Gastrocnemius medialis (tissue), 4 donors: ENCODE data around the gene PRDM16. TPM values are rescaled to one million over a fixed set of nuclear protein-coding genes. Genes with fewer than 3 reads are reported as not detected.
A peak's percentile ranks its signal among the peaks of the same experiment; 100 is the strongest.

Experiments used
- ATAC-seq, 2 donors: fragments of 150-250 bp; one replicate each; pipeline ENCODE4 v1.9.1; 2016
- DNase-seq, 2 donors: peaks; one replicate each; pipeline ENCODE4 v3.0.0-alpha.2; 2019
- H3K27ac ChIP-seq, 4 donors: fragments of 200-600 bp; sonication (generic); 1 replicate in 1 of 4; 2 replicates in 3 of 4; pipeline ENCODE4 v1.5.1; 2016 to 2018; ENCODE audit warnings: mild to moderate bottlenecking in 2 of 4, moderate library complexity in 1 of 4
- H3K27me3 ChIP-seq, 3 donors: fragments of 200-600 bp; sonication (generic) in 2 of 3; 1 replicate in 1 of 3; 2 replicates in 2 of 3; pipeline versions ENCODE4 v1.5.1 to v1.6.0; 2016 to 2019; ENCODE audit warnings: mild to moderate bottlenecking in 1 of 3, moderate library complexity in 1 of 3
- H3K36me3 ChIP-seq, 2 donors: fragments of 200-600 bp; sonication (generic) in 1 of 2; one replicate each; pipeline ENCODE4 v1.5.1; 2017 to 2018
- H3K4me1 ChIP-seq, 2 donors: fragments of 200-600 bp; sonication (generic) in 1 of 2; one replicate each; pipeline ENCODE4 v1.5.1; 2016 to 2017; ENCODE audit warnings: mild to moderate bottlenecking in 2 of 2
- H3K4me3 ChIP-seq, 4 donors: fragments of 200-600 bp; sonication (generic) in 3 of 4; 1 replicate in 1 of 4; 2 replicates in 3 of 4; pipeline ENCODE4 v1.5.1; 2016 to 2019; ENCODE audit warnings: mild to moderate bottlenecking in 2 of 4
- H3K9me3 ChIP-seq, 3 donors: fragments of 200-600 bp; sonication (generic) in 2 of 3; 1 replicate in 1 of 3; 2 replicates in 2 of 3; pipeline ENCODE4 v1.5.1; 2016 to 2019
- CTCF ChIP-seq, 5 experiments: fragments of 450-650 bp in 3 of 5; fragments of 200-600 bp in 2 of 5; sonication (generic) in 2 of 5; IDR thresholded peaks in 4 of 5; conservative IDR thresholded peaks in 1 of 5; 1 replicate in 4 of 5; 2 replicates in 1 of 5; pipeline ENCODE4 v1.5.1; 2016 to 2019; ENCODE audit warnings: antibody characterized with exemption in 5 of 5, mild to moderate bottlenecking in 3 of 5, moderate library complexity in 3 of 5
- POLR2A ChIP-seq, 2 donors: fragments of 450-650 bp; IDR thresholded peaks; one replicate each; pipeline ENCODE4 v1.6.1; 2017; ENCODE audit warnings: antibody characterized with exemption in 2 of 2, mild to moderate bottlenecking in 2 of 2, moderate library complexity in 2 of 2
- in situ Hi-C, 4 donors: fragments of 200-750 bp; cut with MboI; loops; one replicate each; pipeline versions ENCODE4 v1.15.0 to v1.8.0; 2017; ENCODE audit warnings: low sequenced_read_pairs in 4 of 4
- intact Hi-C: fragments of 100-400 bp; cut with DNase I; formaldehyde crosslinking; loops from one replicate; pipeline ENCODE4 v1.15.1; 2023; ENCODE audit warnings: low total_unique reads
- total RNA-seq, 4 donors: library from RNA; depleted of rRNA; stranded (reverse); fragments of >200 nt; gene quantifications; one replicate each; pipeline versions ENCODE4 v1.1.0 to v1.2.3, GENCODE V29; 2016

Gene PRDM16
- total RNA-seq, 4 donors from 2014 or later, result 0.03 to 0.19 (median 0.17) TPM

DNA sequence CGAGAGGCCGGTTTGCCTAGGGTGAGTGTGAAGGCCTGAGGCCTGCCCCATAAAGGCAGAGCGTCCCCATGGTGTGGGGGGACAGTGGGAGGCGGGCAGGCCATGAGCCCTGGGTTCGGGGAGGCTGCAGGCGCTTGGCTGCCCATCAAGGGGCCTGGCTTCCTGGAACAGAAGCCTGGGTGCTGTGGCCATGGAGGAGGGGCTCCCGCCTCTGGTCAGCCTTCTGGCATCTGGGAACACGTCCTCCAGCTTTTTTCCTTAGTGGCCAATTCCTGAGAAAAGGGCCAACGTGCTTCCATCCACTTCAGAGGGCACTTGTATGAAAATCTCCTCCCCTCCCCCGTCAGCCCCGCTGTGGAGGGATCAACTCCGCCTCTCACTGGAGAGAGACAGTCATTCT lies 58.7 kb downstream of the PRDM16 start:
- no peaks in the 10 kb centered on the region for H3K9me3 ChIP-seq
- H3K4me3 ChIP-seq, result no peak overlapping the region
- H3K27ac ChIP-seq, result peak overlapping the region in 1 of 4 donors; percentile 13
- peaks cover 8 to 17% of the 10 kb centered on the region in 2 donors for H3K4me1 ChIP-seq
- DNase-seq (no peak), ATAC-seq (no peak)
- intact Hi-C loops, result no loop called here
- H3K36me3 ChIP-seq, result no peaks in the 10 kb centered on the region
- in situ Hi-C loops, result no loop called here
- no peak for TF ChIP-seq CTCF (IDR thresholded peaks at IDR 0.05 in 4 of 5, conservative IDR thresholded peaks at IDR 0.05 in 1 of 5)
- TF ChIP-seq POLR2A (IDR thresholded peaks at IDR 0.05), result no peak
- H3K27me3 ChIP-seq, result no peaks in the 10 kb centered on the region

- in situ Hi-C loops, result no loop called here
- H3K4me3 ChIP-seq, result no peak overlapping the region
- DNase-seq, result no peak
- TF ChIP-seq CTCF (IDR thresholded peaks at IDR 0.05 in 4 of 5, conservative IDR thresholded peaks at IDR 0.05 in 1 of 5), result no peak
- TF ChIP-seq POLR2A (IDR thresholded peaks at IDR 0.05), result no peak
- ATAC-seq, result no peak
- no peak overlapping the region for H3K27ac ChIP-seq
- intact Hi-C loops, result no loop called here
- no peaks in the 10 kb centered on the region for H3K36me3 ChIP-seq
- H3K9me3 ChIP-seq, result no peaks in the 10 kb centered on the region
- H3K4me1 ChIP-seq, result peaks cover 8 to 17% of the 10 kb centered on the region in 2 donors
- no peaks in the 10 kb centered on the region for H3K27me3 ChIP-seq
Measured at GRCh38 chr1:3128431-3129132, 59.6 kb downstream of the PRDM16 start.

DNA sequence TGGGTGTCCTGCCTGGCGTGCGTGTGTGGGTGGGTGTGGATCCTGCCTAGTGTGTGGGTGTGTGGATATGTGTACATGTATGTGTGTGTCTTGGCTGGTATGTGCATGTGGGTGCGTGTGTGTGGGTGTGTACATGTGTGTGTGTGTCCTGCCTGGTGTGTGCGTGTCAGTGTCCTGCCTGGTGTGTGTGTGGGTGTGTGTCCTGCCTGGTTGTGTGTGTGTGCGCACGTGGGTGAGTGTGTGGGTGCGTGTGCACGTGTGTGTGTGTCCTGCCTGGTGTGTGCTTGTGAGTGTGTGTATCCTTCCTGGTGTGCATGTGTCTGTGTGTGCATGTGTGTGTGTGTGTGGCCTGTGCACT lies 60.1 kb downstream of the PRDM16 start:
- Histone ChIP-seq H3K9me3 (no peaks in the 10 kb centered on the region), H3K27me3 (peaks cover 0 to 1% (median 0%) of the 10 kb centered on the region in 3 donors), H3K36me3 (no peaks in the 10 kb centered on the region), H3K4me3 (no peak overlapping the region), H3K4me1 (peaks cover 8 to 17% of the 10 kb centered on the region in 2 donors), H3K27ac (no peak overlapping the region)
- in situ Hi-C loops (no loop called here), intact Hi-C loops (no loop called here)
- ATAC-seq (no peak), DNase-seq (no peak)
- TF ChIP-seq POLR2A (IDR thresholded peaks at IDR 0.05) (no peak), CTCF (IDR thresholded peaks at IDR 0.05 in 4 of 5, conservative IDR thresholded peaks at IDR 0.05 in 1 of 5) (no peak)

GRCh38 chr1:3130268-3130667 lies 61.3 kb downstream of the PRDM16 start:
- ATAC-seq (no peak), DNase-seq (no peak)
- no peak for TF ChIP-seq POLR2A (IDR thresholded peaks at IDR 0.05)
- peaks cover 0 to 7% (median 4%) of the 10 kb centered on the region in 3 donors for H3K27me3 ChIP-seq
- intact Hi-C loops, result no loop called here
- H3K4me1 ChIP-seq, result peaks cover 8 to 17% of the 10 kb centered on the region in 2 donors
- H3K9me3 ChIP-seq, result no peaks in the 10 kb centered on the region
- in situ Hi-C loops, result no loop called here
- no peak overlapping the region for H3K4me3 ChIP-seq
- H3K27ac ChIP-seq, result no peak overlapping the region
- no peaks in the 10 kb centered on the region for H3K36me3 ChIP-seq

- peaks cover 0 to under 1% of the 10 kb centered on the region in 2 donors for H3K4me1 ChIP-seq
- intact Hi-C loops (no loop called here), in situ Hi-C loops (no loop called here)
- H3K36me3 ChIP-seq, result no peaks in the 10 kb centered on the region
- DNase-seq (no peak), ATAC-seq (no peak)
- H3K27ac ChIP-seq, result no peak overlapping the region
- no peak overlapping the region for H3K4me3 ChIP-seq
- peaks cover 0 to 13% (median 4%) of the 10 kb centered on the region in 3 donors for H3K27me3 ChIP-seq
- H3K9me3 ChIP-seq, result no peaks in the 10 kb centered on the region
- no peak for TF ChIP-seq CTCF (IDR thresholded peaks at IDR 0.05 in 4 of 5, conservative IDR thresholded peaks at IDR 0.05 in 1 of 5)
- no peak for TF ChIP-seq POLR2A (IDR thresholded peaks at IDR 0.05)
Measured at GRCh38 chr1:3132660-3133059, 63.7 kb downstream of the PRDM16 start.
